ENCODE data around the gene FBXL15.

The FBXL15 gene

DNA sequence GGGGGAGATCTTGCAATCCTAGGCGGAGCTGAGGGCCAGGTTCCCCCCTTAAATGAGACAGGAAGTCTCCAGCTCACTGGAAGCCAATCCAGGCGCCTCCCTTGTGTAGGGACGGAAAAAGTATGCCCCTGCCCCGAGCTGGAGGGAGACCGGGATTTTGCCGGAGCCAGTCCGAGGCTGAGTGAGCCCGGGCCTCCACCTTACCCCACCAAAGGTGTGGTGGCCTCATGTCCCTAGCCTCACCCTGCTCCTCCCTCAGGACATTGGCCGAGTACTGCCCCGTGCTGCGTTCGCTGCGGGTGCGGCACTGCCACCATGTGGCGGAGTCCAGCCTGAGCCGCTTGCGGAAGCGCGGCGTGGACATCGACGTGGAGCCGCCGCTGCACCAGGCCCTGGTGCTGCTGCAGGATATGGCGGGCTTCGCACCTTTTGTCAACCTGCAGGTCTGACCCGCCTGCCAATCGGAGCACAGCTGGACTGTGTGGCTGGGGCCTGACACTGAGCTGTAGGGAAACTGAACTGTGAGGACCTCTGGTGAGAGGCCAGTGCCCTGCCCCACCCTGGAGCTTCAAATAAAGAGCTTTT lies 2.0 kb downstream of the FBXL15 start:
- Histone ChIP-seq H3K36me3 (ENCODE audit: insufficient read depth) (no peaks in the 10 kb centered on the region), H3K27ac (no peak overlapping the region), H3K4me1 (ENCODE audit: low read depth, poor library complexity, severe bottlenecking) (peaks cover 17% of the 10 kb centered on the region), H2AFZ (ENCODE audit: low read depth) (no peak overlapping the region), H3K27me3 (ENCODE audit: insufficient read depth, low read depth) (peaks cover 8% of the 10 kb centered on the region; the same call in 1 of the 2 replicates), H3K9ac (no peak overlapping the region), H3K4me2 (peak overlapping the region; percentile 76), H4K20me1 (ENCODE audit: insufficient read depth) (no peaks in the 10 kb centered on the region), H3K4me3 (IDR thresholded peaks at IDR 0.05; ENCODE audit: insufficient read depth, low read depth, low read length) (no peak overlapping the region), H3K79me2 (ENCODE audit: insufficient read depth, low read depth) (no peaks in the 10 kb centered on the region)
- TF ChIP-seq, protein P1, sequence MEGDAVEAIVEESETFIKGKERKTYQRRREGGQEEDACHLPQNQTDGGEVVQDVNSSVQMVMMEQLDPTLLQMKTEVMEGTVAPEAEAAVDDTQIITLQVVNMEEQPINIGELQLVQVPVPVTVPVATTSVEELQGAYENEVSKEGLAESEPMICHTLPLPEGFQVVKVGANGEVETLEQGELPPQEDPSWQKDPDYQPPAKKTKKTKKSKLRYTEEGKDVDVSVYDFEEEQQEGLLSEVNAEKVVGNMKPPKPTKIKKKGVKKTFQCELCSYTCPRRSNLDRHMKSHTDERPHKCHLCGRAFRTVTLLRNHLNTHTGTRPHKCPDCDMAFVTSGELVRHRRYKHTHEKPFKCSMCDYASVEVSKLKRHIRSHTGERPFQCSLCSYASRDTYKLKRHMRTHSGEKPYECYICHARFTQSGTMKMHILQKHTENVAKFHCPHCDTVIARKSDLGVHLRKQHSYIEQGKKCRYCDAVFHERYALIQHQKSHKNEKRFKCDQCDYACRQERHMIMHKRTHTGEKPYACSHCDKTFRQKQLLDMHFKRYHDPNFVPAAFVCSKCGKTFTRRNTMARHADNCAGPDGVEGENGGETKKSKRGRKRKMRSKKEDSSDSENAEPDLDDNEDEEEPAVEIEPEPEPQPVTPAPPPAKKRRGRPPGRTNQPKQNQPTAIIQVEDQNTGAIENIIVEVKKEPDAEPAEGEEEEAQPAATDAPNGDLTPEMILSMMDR (conservative IDR thresholded peaks at IDR 0.05; ENCODE audit: low read depth, low read length) = no peak

DNA sequence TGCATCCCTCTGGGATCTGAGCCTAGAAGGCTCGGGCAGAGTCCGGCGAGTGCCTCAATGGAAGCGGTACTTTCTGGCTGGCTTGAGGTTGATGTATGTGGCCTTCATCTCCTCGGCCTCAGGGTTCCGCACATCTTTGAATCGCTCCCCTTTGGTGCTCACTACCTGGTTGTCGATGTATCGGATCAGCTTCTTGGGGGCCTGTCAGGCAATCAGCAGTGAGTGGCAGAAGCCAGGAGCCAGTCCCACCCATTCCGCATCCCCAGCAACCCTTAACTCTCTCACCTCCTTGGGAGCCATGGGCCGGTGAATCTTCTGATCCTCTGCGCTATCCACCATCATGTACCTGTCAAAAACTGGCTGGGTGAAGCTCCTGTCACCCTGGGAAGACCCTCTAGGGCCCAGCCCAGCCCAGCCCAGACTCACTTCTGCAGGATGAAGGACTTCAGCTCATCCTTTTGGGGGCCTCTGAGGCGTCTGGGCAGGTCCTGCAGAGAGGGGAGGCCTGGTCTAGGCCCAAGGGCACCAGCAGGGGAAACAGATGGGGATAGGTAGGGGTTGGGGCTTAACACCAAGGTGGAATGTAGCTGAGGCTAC lies 2.8 kb downstream of the FBXL15 start:
- no peak overlapping the region for H3K4me2 ChIP-seq
- H4K20me1 ChIP-seq (ENCODE audit: insufficient read depth) = no peaks in the 10 kb centered on the region
- peaks cover 17% of the 10 kb centered on the region for H3K4me1 ChIP-seq (ENCODE audit: low read depth, poor library complexity, severe bottlenecking)
- no peaks in the 10 kb centered on the region for H3K36me3 ChIP-seq (ENCODE audit: insufficient read depth)
- no peak overlapping the region for H3K4me3 ChIP-seq (IDR thresholded peaks at IDR 0.05; ENCODE audit: insufficient read depth, low read depth, low read length)
- no peak overlapping the region for H3K9ac ChIP-seq
- no peaks in the 10 kb centered on the region; the same call in 1 of the 2 replicates for H3K27me3 ChIP-seq (ENCODE audit: insufficient read depth, low read depth)
- TF ChIP-seq, protein P1 (conservative IDR thresholded peaks at IDR 0.05; ENCODE audit: low read depth, low read length) = no peak
- no peaks in the 10 kb centered on the region for H3K79me2 ChIP-seq (ENCODE audit: insufficient read depth, low read depth)
- no peak overlapping the region for H2AFZ ChIP-seq (ENCODE audit: low read depth)
- no peak overlapping the region for H3K27ac ChIP-seq

DNA sequence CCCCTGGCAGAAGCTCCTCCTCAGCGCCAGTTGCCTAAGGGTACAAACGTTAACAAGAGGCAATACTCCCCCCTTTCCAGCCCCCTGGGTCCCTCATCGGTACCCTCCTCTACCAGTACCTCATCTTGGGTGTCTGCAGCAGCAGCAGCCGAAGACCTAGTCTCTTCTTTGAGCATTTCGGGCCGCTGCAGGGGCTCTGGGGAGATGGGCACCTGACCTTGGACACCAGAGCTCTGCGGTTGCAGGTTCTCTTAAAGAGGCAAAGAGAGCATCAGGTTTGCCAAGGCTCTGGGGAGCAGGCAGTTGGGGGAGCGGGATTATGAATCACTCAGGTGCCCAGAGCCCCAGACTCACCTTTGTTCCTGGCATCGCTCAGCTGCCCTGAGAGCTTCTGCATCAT lies 3.5 kb downstream of the FBXL15 start:
- no peak overlapping the region for H3K27ac ChIP-seq
- H3K27me3 ChIP-seq (ENCODE audit: insufficient read depth, low read depth) = no peaks in the 10 kb centered on the region
- TF ChIP-seq, protein P1 (conservative IDR thresholded peaks at IDR 0.05; ENCODE audit: low read depth, low read length) = no peak
- no peak overlapping the region for H2AFZ ChIP-seq (ENCODE audit: low read depth)
- no peak overlapping the region for H3K4me3 ChIP-seq (IDR thresholded peaks at IDR 0.05; ENCODE audit: insufficient read depth, low read depth, low read length)
- H3K79me2 ChIP-seq (ENCODE audit: insufficient read depth, low read depth) = no peaks in the 10 kb centered on the region
- no peak overlapping the region for H3K4me2 ChIP-seq
- H4K20me1 ChIP-seq (ENCODE audit: insufficient read depth) = no peaks in the 10 kb centered on the region
- peaks cover 15% of the 10 kb centered on the region for H3K4me1 ChIP-seq (ENCODE audit: low read depth, poor library complexity, severe bottlenecking)
- H3K9ac ChIP-seq = no peak overlapping the region
- H3K36me3 ChIP-seq (ENCODE audit: insufficient read depth) = no peaks in the 10 kb centered on the region

DNA sequence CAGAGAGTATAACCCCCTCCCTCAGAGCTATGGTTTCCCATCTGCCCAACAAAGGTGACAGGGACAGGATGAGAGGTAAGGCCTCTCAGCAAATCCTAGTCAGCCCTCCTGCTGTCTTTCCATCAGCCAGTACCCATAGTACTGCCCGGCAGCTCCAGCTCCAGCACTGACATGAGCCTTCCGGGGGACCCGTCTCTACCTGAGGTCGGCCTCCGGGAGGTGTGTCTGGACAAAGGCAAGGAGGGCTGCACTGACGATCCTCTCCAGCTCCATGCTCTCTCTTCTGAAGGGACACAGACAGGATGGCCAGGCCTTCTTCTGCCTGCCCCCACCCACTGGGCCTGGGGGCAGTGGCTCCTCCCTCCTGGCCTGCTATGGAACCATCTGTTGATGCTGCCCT lies 4.3 kb downstream of the FBXL15 start:
- Histone ChIP-seq H3K4me3 (IDR thresholded peaks at IDR 0.05; ENCODE audit: insufficient read depth, low read depth, low read length) (no peak overlapping the region), H3K79me2 (ENCODE audit: insufficient read depth, low read depth) (no peaks in the 10 kb centered on the region), H2AFZ (ENCODE audit: low read depth) (no peak overlapping the region), H3K4me1 (ENCODE audit: low read depth, poor library complexity, severe bottlenecking) (peaks cover 13% of the 10 kb centered on the region), H3K4me2 (no peak overlapping the region), H3K27me3 (ENCODE audit: insufficient read depth, low read depth) (no peaks in the 10 kb centered on the region), H4K20me1 (ENCODE audit: insufficient read depth) (no peaks in the 10 kb centered on the region), H3K27ac (no peak overlapping the region), H3K36me3 (ENCODE audit: insufficient read depth) (no peaks in the 10 kb centered on the region), H3K9ac (no peak overlapping the region)
- TF ChIP-seq, protein P1 (conservative IDR thresholded peaks at IDR 0.05; ENCODE audit: low read depth, low read length) = no peak

Measured in KMS-11 (cell line).